ENCODE data around the gene MAN2B1. TPM values are rescaled to one million over a fixed set of nuclear protein-coding genes. Genes with fewer than 3 reads are reported as not detected.
A peak's percentile ranks its signal among the peaks of the same experiment; 100 is the strongest.

MAN2B1 gene
- total RNA-seq, 4 donors from 2014 or later = 63.8 to 104 (median 74.6) TPM

DNA sequence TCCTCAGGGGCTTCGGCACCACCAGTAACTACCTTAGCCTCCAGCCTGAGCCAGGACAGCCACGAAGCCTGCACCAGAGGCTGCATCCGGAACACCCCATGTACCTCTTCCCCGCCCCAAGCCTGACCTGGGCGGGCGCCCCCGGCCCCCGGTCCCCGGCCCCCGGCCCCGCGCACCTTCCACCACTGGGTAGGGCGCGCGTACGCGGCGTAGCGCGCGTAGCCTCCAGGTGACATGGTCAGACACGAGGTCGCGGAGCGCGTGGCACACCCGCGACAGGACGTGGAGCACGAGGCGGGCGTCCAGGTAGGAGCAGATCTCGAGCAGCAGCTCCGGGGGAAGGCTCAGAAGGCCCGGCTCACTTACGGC lies 29.4 kb upstream of the MAN2B1 start:
- TF ChIP-seq, protein P1, sequence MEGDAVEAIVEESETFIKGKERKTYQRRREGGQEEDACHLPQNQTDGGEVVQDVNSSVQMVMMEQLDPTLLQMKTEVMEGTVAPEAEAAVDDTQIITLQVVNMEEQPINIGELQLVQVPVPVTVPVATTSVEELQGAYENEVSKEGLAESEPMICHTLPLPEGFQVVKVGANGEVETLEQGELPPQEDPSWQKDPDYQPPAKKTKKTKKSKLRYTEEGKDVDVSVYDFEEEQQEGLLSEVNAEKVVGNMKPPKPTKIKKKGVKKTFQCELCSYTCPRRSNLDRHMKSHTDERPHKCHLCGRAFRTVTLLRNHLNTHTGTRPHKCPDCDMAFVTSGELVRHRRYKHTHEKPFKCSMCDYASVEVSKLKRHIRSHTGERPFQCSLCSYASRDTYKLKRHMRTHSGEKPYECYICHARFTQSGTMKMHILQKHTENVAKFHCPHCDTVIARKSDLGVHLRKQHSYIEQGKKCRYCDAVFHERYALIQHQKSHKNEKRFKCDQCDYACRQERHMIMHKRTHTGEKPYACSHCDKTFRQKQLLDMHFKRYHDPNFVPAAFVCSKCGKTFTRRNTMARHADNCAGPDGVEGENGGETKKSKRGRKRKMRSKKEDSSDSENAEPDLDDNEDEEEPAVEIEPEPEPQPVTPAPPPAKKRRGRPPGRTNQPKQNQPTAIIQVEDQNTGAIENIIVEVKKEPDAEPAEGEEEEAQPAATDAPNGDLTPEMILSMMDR (IDR thresholded peaks at IDR 0.05) = no peak
- peak; percentile 16 for ATAC-seq (ENCODE audit: low FRiP score)

DNA sequence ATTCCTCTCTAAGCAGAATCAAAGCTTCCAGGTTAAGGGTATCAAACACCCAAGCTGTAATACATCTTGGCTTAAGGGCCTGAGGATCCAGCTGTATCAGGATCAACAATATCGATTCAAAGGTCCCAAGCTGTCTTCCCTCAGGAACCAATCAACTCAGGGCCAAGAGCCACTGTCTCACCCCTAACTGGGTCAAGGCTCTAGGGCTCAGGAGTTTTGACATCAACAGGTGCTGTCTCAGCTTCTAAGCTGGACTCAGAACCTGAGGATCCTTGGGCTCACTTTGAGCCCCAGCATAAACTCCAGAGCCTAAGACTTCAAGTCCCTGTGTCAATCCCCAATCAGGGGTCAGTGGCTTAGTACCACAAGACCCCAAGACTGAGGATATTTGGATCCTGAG lies 29.0 kb upstream of the MAN2B1 start:
- ATAC-seq (ENCODE audit: low FRiP score) (no peak), DNase-seq (ENCODE audit: low spot score) (no peak)
- TF ChIP-seq, protein P1 (IDR thresholded peaks at IDR 0.05) = no peak

More for the DNA sequence above, 29.4 kb upstream of the MAN2B1 start:
- no peak for DNase-seq (ENCODE audit: low spot score)

DNA sequence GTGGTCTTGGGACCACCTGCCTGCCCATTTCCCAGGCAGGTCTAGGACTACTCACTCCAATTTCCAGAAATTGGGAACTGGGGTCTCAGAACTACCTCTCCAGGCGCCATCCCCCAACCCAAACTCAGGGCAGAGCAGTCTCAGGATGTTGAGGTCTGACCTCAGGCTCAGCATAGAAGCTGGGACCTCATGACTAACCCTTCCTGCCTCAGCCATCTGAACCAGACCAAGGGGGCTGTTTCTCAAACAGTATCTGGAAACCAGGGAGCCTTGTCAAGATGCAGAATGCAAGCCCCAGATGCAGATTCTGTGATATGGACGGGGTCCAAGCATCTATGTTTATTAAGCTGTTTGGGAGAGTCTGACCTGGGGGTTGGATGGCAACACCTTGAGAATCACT lies 28.6 kb upstream of the MAN2B1 start:
- ATAC-seq (ENCODE audit: low FRiP score) (no peak), DNase-seq (ENCODE audit: low spot score) (no peak)
- TF ChIP-seq, protein P1 (IDR thresholded peaks at IDR 0.05) = no peak

DNA sequence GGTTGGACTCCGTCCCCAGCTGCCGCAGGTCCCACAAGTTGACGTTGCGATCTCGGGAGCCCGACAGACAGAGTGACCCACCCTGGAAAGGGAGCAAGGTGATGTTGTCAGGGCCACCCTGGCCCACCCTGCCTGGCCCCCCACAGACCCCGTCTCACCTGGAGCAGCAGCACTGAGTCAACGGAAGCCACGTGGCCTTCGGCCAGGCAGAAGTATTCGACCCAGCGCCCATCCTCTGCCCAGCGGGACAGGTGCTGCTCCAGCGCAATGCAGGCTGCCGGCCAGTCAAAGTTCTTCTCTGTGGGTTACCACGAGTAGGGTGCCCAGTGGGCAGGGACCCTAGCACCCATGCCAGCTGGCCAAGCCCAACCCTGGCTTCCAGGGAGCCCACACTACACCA lies 28.1 kb upstream of the MAN2B1 start:
- DNase-seq (ENCODE audit: low spot score) (no peak), ATAC-seq (ENCODE audit: low FRiP score) (no peak)
- TF ChIP-seq, protein P1 (IDR thresholded peaks at IDR 0.05) = no peak

DNA sequence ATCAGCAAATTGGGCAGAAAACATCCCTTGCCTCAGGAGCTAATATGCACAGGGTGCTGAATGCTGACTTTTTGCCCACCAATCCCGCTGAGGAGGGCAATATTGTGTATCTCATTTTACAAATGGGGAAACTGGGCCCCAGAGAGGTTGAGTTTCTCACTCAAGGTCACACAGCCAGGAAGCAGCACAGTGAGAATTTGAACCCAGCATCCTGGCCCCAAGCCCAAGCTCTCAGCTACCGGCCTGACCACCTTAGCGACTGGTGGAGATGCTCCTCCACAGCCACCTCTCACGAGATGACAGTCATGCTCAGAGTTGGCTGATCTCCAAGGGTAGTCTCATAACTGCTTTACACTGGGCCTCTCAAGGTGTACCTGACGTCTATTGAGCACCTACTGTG lies 26.4 kb upstream of the MAN2B1 start:
- DNase-seq (ENCODE audit: low spot score) = no peak
- TF ChIP-seq, protein P1 (IDR thresholded peaks at IDR 0.05) = no peak
- ATAC-seq (ENCODE audit: low FRiP score) = no peak

DNA sequence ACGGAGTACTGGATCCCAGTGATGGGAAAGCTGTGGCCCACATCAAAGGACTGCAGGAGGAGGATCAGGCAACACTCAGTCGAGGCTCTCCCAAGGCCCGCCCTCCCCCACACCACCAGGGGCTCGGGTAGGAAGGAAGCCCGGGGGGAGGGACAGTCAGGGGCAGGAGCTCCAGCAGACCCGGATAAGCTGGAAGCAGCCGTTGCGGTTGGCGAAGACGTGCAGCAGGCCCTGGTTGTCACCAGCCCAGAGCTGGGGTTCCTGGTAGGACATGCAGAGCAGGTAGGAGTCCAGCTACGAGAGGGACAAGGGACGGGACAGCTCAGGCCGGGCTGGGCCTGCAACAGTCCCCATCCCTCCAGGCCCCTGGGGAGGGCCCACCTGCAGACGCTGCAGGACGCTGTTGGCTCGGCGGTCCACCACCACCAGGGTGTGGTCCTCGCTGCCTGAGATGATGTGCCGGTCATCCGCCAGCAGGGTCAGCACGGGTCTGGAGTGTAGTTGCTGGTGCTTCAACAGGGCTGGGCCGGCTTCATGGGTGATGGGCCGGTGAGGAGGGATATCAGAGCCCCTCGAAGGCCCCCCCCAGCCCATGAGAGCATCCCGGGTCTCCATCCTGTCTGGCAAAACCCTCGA lies 23.2 kb upstream of the MAN2B1 start:
- DNase-seq (ENCODE audit: low spot score) (no peak), ATAC-seq (ENCODE audit: low FRiP score) (no peak)
- TF ChIP-seq, protein P1 (IDR thresholded peaks at IDR 0.05) = no peak

DNA sequence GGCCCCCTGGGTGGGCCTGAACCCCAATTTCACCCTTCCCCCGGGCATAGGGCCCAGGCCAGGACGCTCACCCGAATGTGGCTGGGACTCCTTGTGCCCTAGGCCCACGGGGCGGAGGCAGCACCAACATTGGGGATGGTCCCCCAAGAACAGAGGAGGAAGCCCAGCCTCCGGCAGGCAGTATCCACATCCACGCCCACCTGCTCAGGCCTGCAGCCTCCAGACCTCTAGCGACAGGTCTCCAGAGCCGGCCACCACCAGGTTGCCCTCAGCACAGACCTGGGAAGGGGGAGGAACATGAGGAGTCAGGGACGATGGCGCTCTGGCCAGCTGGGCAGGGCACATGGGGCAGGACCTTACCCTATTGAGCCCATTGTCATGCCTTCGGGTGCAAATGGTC lies 22.5 kb upstream of the MAN2B1 start:
- DNase-seq (ENCODE audit: low spot score) = no peak
- no peak for ATAC-seq (ENCODE audit: low FRiP score)
- TF ChIP-seq, protein P1 (IDR thresholded peaks at IDR 0.05) = no peak
